Prostate gland (tissue), 2 donors: Measurements from ENCODE around the gene CD72.

Experiments used
- CTCF ChIP-seq, 4 experiments: fragments of 200-600 bp in 2 of 4; fragments of 450-650 bp in 2 of 4; sonication (generic) in 2 of 4; IDR thresholded peaks; 1 replicate in 3 of 4; 2 replicates in 1 of 4; pipeline ENCODE4 v1.5.1; 2016 to 2019; ENCODE audit warnings: antibody characterized with exemption in 4 of 4, mild to moderate bottlenecking in 2 of 4, moderate library complexity in 2 of 4
- POLR2A ChIP-seq: fragments of 450-650 bp; IDR thresholded peaks from one replicate; pipeline ENCODE4 v1.6.1; 2016; ENCODE audit warnings: antibody characterized with exemption, mild to moderate bottlenecking
- POLR2AphosphoS5 ChIP-seq: sonication (generic); formaldehyde crosslinking; IDR thresholded peaks from one replicate; pipeline ENCODE4 v1.6.1; 2017; ENCODE audit warnings: antibody characterized with exemption

DNA sequence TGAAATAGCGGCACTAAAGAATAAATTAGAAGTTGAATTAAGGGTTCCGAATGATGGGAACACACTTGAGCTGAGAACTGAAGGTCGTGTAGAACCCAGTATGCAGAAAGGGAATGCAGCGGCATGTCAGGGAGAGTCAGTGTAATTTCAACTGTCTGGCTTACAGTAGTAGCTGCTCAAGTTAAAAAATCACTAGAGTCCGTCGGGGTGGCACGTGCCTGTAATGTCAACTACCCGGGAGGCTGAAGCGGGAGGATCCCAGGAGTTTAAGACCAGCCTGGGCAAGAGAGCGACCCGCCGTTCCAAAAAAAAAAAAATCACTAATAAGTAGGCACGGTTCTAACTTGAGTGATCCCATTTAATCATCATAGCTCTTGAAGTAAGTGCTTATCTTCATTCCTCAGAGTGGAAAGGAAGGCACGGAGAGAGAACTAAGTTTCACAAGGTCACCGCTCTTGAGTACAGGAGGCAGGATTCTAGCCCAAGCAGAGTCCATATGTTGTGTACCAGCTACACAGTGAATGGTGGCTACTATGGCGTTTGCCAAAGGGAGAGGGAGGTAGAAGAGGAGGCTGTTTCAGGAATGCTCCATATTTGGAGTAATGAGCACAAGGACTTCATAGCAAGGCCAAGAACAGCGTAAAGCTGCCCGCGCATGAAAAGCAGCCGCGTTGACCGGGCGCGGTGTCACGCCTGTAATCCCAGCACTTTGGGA is 38.8 kb upstream of the CD72 start:
- TF ChIP-seq POLR2AphosphoS5 (no peak), CTCF (IDR thresholded peaks at IDR 0.05) (no peak), POLR2A (no peak)
